ENCODE measurements around the gene MERTK. TPM values are rescaled to one million over a fixed set of nuclear protein-coding genes. Genes with fewer than 3 reads are reported as not detected.

The MERTK gene
- total RNA-seq, 2 experiments from 2014 or later: 0.43 to 0.70 TPM

DNA sequence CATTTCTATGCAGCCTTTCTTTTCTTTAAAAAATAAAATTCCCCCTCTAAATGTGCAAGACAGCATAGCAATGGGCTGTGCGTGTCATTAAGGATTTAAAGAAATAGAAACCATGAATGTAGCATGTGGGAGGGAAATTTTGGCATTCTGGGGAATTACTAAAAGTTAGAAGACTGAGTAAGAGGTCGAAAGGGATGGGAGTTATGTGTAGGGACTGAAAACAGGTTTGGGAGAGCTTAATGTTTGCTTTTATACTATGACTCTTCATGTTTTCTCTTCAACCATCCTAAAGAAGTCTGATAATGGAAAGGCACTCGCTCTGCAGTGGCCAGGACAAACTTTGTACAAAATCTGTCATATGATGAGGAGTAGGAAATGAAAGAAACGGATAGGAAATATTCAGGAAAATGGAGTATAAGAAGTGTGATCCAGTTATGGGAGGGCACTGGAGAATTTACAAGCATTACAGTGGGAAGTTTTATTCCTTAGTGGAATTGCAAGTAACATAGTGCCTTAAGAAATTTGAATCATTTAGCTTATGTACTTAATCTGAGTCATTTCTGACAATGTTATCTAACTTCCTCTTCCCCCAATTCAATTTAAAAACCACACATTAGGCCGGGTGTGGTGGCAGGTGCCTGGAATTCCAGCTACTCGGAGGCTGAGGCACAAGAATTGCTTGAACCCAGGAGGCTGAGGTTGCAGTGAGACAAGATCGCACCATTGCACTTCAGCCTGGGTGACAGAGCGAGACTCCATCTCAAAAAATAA is 177.3 kb downstream of the MERTK start:
- H3K9me3 Mint-ChIP-seq: peaks cover 6% of the 10 kb centered on the region
- H3K4me1 Mint-ChIP-seq (ENCODE audit: low read depth): peaks cover 39% of the 10 kb centered on the region
- no peaks in the 10 kb centered on the region for H3K27me3 Mint-ChIP-seq
- DNase-seq (no peak), ATAC-seq (no peak)
- H3K36me3 Mint-ChIP-seq (ENCODE audit: low read depth): peaks cover 53% of the 10 kb centered on the region
- intact Hi-C loops (cut with micrococcal nuclease): no loop called here
- TF ChIP-seq, protein P1, sequence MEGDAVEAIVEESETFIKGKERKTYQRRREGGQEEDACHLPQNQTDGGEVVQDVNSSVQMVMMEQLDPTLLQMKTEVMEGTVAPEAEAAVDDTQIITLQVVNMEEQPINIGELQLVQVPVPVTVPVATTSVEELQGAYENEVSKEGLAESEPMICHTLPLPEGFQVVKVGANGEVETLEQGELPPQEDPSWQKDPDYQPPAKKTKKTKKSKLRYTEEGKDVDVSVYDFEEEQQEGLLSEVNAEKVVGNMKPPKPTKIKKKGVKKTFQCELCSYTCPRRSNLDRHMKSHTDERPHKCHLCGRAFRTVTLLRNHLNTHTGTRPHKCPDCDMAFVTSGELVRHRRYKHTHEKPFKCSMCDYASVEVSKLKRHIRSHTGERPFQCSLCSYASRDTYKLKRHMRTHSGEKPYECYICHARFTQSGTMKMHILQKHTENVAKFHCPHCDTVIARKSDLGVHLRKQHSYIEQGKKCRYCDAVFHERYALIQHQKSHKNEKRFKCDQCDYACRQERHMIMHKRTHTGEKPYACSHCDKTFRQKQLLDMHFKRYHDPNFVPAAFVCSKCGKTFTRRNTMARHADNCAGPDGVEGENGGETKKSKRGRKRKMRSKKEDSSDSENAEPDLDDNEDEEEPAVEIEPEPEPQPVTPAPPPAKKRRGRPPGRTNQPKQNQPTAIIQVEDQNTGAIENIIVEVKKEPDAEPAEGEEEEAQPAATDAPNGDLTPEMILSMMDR (IDR thresholded peaks at IDR 0.05): no peak
- CTCF ChIA-PET: interaction anchor here (0.7 kb wide), 1 partner anchor 9 kb away, joined by 3 read pairs; no protein-coding TSS in a partner anchor
- POLR2A ChIA-PET: interaction anchor here (0.6 kb wide), 1 partner anchor 8 kb away, joined by 3 read pairs; no protein-coding TSS in a partner anchor
- no peak overlapping the region for H3K27ac Mint-ChIP-seq
- H3K4me3 Mint-ChIP-seq: no peak overlapping the region

DNA sequence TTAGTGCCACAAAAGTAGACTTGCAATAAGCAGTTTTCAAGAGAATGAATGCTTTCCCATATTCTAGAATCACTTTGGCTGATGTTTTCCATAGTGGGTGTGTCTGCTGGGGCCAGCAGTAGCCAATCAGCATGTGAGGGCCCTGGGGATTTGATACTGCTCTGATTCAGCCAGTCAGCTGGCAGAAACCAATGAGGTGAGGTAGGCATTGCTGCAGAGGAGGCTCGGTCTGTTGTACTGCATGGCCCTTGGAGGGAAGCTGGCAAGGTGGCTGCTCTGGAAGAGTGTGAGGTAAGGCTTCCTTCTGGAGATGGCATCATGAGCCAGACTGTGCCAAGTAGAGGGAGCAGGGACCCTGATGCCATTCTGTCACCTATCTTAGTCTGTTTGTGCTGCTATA is 179.4 kb downstream of the MERTK start:
- peaks cover 6% of the 10 kb centered on the region for H3K9me3 Mint-ChIP-seq

More for the DNA sequence above, 179.4 kb downstream of the MERTK start:
- POLR2A ChIA-PET: no interaction called here
- ATAC-seq (no peak), DNase-seq (no peak)
- Mint-ChIP-seq H3K36me3 (ENCODE audit: low read depth) (peaks cover 53% of the 10 kb centered on the region), H3K27ac (no peak overlapping the region), H3K27me3 (no peaks in the 10 kb centered on the region), H3K4me3 (no peak overlapping the region), H3K4me1 (ENCODE audit: low read depth) (peaks cover 27% of the 10 kb centered on the region)
- intact Hi-C loops (cut with micrococcal nuclease): no loop called here
- CTCF ChIA-PET: no interaction called here
- TF ChIP-seq, protein P1 (IDR thresholded peaks at IDR 0.05): no peak

Other genes with a start within 250 kb of the MERTK start
- 100 to 1,000 TPM; 118 to 135 TPM for gene ANAPC1, start 14.4 kb upstream of the MERTK start, total RNA-seq
- gene TMEM87B, start 156.7 kb downstream of the MERTK start, total RNA-seq: 10 to 100 TPM; 11.4 to 12.2 TPM
- 1 to 10 TPM; 7.4 to 7.9 TPM for gene FBLN7, start 239.8 kb downstream of the MERTK start, total RNA-seq

All from activated CD8-positive, alpha-beta T cell treated with anti-CD3 and anti-CD28 coated beads for 36 hours (primary cell).